ENCODE data around the gene B4GALNT3. TPM values are rescaled to one million over a fixed set of nuclear protein-coding genes. Genes with fewer than 3 reads are reported as not detected.
A peak's percentile ranks its signal among the peaks of the same experiment; 100 is the strongest.

The B4GALNT3 gene
- total RNA-seq, 1 donor from 2014 or later = 43.4 TPM

GRCh38 chr12:479161-479560 is 19.4 kb downstream of the B4GALNT3 start:
- Histone ChIP-seq H3K4me3 (no peak overlapping the region), H3K36me3 (no peaks in the 10 kb centered on the region), H3K4me1 (peaks cover 73% of the 10 kb centered on the region), H3K9me3 (replicated peaks) (no peaks in the 10 kb centered on the region), H3K27me3 (ENCODE audit: low read depth) (no peaks in the 10 kb centered on the region), H3K27ac (replicated peaks) (peak overlapping the region; percentile 90)
- intact Hi-C loops (cut with micrococcal nuclease) = no loop called here
- TF ChIP-seq CTCF (IDR thresholded peaks at IDR 0.05; ENCODE audit: borderline replicate concordance) = no peak
- no peak for DNase-seq

DNA sequence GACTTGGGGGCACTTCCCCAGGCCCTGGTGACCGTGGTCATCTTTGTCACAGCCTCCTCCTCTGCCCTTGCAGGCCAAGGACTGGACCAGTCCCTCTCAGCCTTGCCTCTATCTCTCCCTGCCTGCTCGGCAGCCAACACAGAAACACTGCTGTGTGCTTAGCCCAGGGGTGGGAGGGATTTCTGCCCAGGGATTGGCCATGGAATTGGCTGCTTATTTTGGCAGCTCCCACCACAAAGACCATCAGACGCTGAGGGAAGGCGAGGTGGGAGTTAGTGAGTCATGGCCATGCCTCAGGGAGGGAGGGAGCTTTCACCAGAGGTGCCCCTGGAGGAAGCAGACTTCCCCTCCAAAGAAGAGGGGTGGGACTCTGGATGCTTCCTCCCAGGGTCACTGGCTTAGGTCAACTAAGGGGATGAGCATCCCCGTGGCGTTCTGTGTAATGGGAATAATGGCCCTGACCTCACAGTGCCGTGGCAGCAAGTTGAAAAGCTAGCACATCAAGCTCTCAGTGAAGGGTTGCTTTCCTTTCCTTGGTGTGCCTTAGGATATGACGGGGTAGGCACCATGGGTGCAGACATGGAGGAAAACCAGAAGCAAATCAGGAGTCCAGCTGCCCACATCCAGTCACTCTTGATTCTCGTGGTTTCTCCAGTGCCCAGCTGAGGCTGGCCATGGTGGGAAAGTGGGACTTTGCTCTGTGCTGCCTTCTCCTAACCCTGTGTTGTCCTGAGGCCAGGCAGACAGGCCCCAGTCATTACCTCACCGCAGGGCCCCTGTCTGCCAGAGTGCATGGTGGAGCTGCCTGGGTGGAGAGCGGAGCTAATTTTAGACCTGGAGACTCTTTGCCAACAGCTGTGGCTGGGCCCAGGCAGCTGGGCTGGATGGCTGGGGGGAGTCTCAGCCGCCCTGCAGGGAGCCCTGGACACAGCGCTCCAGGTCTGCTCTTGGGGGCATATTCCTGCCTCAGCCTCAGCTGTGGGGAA is 21.4 kb downstream of the B4GALNT3 start:
- Histone ChIP-seq H3K36me3 (no peaks in the 10 kb centered on the region), H3K27me3 (ENCODE audit: low read depth) (no peaks in the 10 kb centered on the region), H3K4me1 (peaks cover 60% of the 10 kb centered on the region), H3K9me3 (replicated peaks) (no peaks in the 10 kb centered on the region), H3K27ac (replicated peaks) (peak overlapping the region; percentile 90), H3K4me3 (peak overlapping the region; percentile 27)
- DNase-seq = peak; percentile 77
- intact Hi-C loops (cut with micrococcal nuclease) = no loop called here
- no peak for TF ChIP-seq CTCF (IDR thresholded peaks at IDR 0.05; ENCODE audit: borderline replicate concordance)

- Histone ChIP-seq H3K9me3 (replicated peaks) (no peaks in the 10 kb centered on the region), H3K4me3 (peak overlapping the region; percentile 27), H3K27ac (replicated peaks) (peak overlapping the region; percentile 90), H3K27me3 (ENCODE audit: low read depth) (no peaks in the 10 kb centered on the region), H3K36me3 (no peaks in the 10 kb centered on the region), H3K4me1 (peaks cover 52% of the 10 kb centered on the region)
- intact Hi-C loops (cut with micrococcal nuclease) = no loop called here
- DNase-seq = no peak
- TF ChIP-seq CTCF (IDR thresholded peaks at IDR 0.05; ENCODE audit: borderline replicate concordance) = no peak
Measured at GRCh38 chr12:482061-482460, 22.3 kb downstream of the B4GALNT3 start.

DNA sequence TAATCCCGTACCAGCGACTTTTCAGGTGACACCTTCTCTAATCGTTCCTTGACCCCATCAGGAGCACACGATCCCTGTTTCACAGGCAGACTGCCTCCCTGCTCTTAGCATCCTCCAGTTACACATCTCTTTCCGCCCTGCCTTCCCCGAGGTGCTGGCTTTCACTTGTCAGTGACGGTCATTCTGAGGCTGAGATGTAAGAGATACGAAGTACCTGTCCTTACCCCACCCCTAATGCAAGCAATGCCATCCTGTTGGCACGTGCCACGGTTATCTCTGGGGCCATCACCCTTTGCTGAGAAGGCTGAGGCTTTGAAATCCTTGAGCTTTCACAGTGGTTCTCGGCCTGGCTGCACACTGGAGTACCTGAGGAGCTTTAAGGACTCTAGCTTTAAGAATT is 24.4 kb downstream of the B4GALNT3 start:
- Histone ChIP-seq H3K4me1 (peaks cover 34% of the 10 kb centered on the region), H3K9me3 (replicated peaks) (peaks cover 13% of the 10 kb centered on the region), H3K27ac (replicated peaks) (no peak overlapping the region), H3K36me3 (no peaks in the 10 kb centered on the region), H3K4me3 (no peak overlapping the region), H3K27me3 (ENCODE audit: low read depth) (no peaks in the 10 kb centered on the region)
- intact Hi-C loops (cut with micrococcal nuclease) = no loop called here
- no peak for DNase-seq
- no peak for TF ChIP-seq CTCF (IDR thresholded peaks at IDR 0.05; ENCODE audit: borderline replicate concordance)

- intact Hi-C loops (cut with micrococcal nuclease) = no loop called here
- Histone ChIP-seq H3K27ac (replicated peaks) (no peak overlapping the region), H3K27me3 (ENCODE audit: low read depth) (no peaks in the 10 kb centered on the region), H3K4me1 (peaks cover 8% of the 10 kb centered on the region), H3K36me3 (no peaks in the 10 kb centered on the region), H3K9me3 (replicated peaks) (peaks cover 36% of the 10 kb centered on the region), H3K4me3 (no peak overlapping the region)
- no peak for TF ChIP-seq CTCF (IDR thresholded peaks at IDR 0.05; ENCODE audit: borderline replicate concordance)
- no peak for DNase-seq
Measured at GRCh38 chr12:490260-490659, 30.5 kb downstream of the B4GALNT3 start.
